Neutrophil (primary cell): ENCODE measurements around the gene ABHD15.

Source experiments
- H3K27ac ChIP-seq: fragments of 200-600 bp; sonication (generic); 2 replicates; pipeline ENCODE4 v1.5.1; 2016; ENCODE audit warnings: mild to moderate bottlenecking, moderate library complexity
- H3K27me3 ChIP-seq: fragments of 200-600 bp; sonication (generic); 2 replicates; pipeline ENCODE4 v1.6.0; 2016; ENCODE audit warnings: mild to moderate bottlenecking
- H3K36me3 ChIP-seq: fragments of 200-600 bp; sonication (generic); 2 replicates; pipeline ENCODE4 v1.5.1; 2017
- H3K4me1 ChIP-seq, 2 experiments: fragments of 200-600 bp in 1 of 2; sonication (generic) in 1 of 2; 1 replicate in 1 of 2; 2 replicates in 1 of 2; pipeline versions ENCODE4 v1.5.1 to v1.6.1; 2013 to 2016; ENCODE audit warnings: low read depth in 1 of 2, low read length in 1 of 2, mild to moderate bottlenecking in 1 of 2, moderate library complexity in 1 of 2; ENCODE audit not compliant: control insufficient read depth in 1 of 2, insufficient read depth in 1 of 2
- H3K4me3 ChIP-seq, 2 experiments: fragments of 200-600 bp in 1 of 2; sonication (generic) in 1 of 2; 1 replicate in 1 of 2; 2 replicates in 1 of 2; pipeline ENCODE4 v1.5.1; 2013 to 2016; ENCODE audit warnings: low read depth in 1 of 2, low read length in 1 of 2, mild to moderate bottlenecking in 1 of 2, moderate library complexity in 1 of 2
- H3K9me3 ChIP-seq: fragments of 200-600 bp; sonication (generic); 2 replicates; pipeline ENCODE4 v1.5.1; 2016
- TF ChIP-seq, protein P1 (sequence below): fragments of 200-600 bp; sonication (generic); IDR thresholded peaks from 2 replicates; pipeline ENCODE4 v1.5.1; 2016; ENCODE audit warnings: antibody characterized with exemption

The ABHD15 gene

DNA sequence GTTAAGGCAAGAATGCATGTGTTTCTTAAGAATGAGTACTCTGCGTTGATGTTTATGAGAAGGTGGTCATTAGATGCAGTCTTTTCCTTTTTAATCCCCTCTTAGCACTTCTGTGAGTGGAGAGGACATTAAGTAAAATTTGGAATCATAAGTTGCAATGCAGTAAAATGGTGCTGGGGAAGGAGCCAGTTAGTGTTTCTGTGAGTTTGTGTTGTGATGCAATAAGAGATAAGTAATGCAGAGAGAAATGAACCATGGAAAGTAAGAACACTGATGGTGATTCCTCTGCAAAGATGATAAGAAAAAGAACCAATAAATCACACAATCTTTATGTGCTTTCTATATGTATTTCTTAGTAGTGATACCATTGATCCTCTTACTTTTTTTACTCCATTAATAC is 20.0 kb downstream of the ABHD15 start:
- no peaks in the 10 kb centered on the region for H3K27me3 ChIP-seq
- no peaks in the 10 kb centered on the region for H3K4me1 ChIP-seq
- no peaks in the 10 kb centered on the region for H3K9me3 ChIP-seq
- TF ChIP-seq, protein P1, sequence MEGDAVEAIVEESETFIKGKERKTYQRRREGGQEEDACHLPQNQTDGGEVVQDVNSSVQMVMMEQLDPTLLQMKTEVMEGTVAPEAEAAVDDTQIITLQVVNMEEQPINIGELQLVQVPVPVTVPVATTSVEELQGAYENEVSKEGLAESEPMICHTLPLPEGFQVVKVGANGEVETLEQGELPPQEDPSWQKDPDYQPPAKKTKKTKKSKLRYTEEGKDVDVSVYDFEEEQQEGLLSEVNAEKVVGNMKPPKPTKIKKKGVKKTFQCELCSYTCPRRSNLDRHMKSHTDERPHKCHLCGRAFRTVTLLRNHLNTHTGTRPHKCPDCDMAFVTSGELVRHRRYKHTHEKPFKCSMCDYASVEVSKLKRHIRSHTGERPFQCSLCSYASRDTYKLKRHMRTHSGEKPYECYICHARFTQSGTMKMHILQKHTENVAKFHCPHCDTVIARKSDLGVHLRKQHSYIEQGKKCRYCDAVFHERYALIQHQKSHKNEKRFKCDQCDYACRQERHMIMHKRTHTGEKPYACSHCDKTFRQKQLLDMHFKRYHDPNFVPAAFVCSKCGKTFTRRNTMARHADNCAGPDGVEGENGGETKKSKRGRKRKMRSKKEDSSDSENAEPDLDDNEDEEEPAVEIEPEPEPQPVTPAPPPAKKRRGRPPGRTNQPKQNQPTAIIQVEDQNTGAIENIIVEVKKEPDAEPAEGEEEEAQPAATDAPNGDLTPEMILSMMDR, result no peak
- H3K27ac ChIP-seq, result no peak overlapping the region
- H3K36me3 ChIP-seq, result peaks cover 43% of the 10 kb centered on the region
- H3K4me3 ChIP-seq, result no peak overlapping the region

DNA sequence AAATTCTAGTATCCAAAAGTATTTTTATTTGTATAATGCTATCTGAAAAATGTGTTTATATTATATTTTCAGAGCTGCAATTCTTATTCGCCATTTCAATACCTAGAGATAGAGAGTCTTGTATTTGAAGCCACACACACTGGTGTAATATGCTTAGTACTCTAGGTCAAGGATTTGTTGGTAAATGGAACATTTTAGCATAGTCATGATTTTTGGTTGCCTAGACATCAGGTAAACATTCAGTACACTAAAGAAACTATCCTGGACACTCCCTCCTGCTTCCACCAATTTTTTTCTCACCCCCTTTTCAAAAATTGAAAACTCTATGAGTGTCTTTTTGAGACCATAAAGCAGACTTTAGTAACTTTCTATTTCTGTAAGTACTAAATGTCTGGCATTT is 20.8 kb downstream of the ABHD15 start:
- H3K36me3 ChIP-seq, result peaks cover 50% of the 10 kb centered on the region
- no peaks in the 10 kb centered on the region for H3K27me3 ChIP-seq
- no peaks in the 10 kb centered on the region for H3K9me3 ChIP-seq
- TF ChIP-seq, protein P1, result no peak
- H3K27ac ChIP-seq, result no peak overlapping the region
- H3K4me3 ChIP-seq, result no peak overlapping the region
- no peaks in the 10 kb centered on the region for H3K4me1 ChIP-seq

DNA sequence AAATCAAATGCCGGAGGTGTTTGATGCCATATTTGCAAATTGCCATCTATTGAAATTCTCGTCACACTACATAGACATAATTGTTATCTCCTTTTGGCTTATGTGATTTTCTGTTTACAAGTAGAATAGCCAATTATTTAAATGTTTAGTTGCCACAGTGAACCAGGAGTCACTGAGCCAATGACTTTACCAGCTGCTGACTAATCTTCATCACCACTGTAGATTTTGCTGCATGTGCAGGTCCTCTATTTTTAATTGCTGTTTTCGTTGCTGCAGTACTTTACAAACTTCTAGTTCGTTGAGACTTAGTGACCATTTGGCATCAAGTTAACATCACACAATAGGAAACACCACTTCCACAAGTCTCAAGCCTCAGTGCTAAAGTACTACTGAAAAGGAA is 22.8 kb downstream of the ABHD15 start:
- Histone ChIP-seq H3K27me3 (no peaks in the 10 kb centered on the region), H3K27ac (no peak overlapping the region), H3K4me1 (no peaks in the 10 kb centered on the region), H3K4me3 (no peak overlapping the region), H3K9me3 (no peaks in the 10 kb centered on the region), H3K36me3 (peaks cover 69% of the 10 kb centered on the region)
- TF ChIP-seq, protein P1, result no peak

DNA sequence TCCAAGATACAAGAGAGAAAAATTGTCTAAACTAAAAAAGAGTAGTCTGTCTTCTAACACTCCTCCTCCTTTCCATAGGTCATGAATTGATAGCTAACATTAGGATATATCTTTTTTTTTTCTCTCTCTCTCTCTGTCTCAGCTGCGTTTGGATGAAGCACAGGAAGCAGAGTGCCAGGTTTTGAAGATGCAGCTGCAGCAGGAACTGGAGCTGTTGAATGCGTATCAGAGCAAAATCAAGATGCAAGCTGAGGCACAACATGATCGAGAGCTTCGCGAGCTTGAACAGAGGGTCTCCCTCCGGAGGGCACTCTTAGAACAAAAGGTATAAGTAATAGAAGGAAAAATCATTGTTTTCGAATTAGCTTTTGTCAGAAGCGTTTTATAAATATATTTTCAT is 32.9 kb downstream of the ABHD15 start:
- Histone ChIP-seq H3K27me3 (no peaks in the 10 kb centered on the region), H3K9me3 (no peaks in the 10 kb centered on the region), H3K4me3 (no peak overlapping the region), H3K4me1 (no peaks in the 10 kb centered on the region), H3K27ac (no peak overlapping the region), H3K36me3 (peaks cover 90% of the 10 kb centered on the region)
- TF ChIP-seq, protein P1, result no peak

DNA sequence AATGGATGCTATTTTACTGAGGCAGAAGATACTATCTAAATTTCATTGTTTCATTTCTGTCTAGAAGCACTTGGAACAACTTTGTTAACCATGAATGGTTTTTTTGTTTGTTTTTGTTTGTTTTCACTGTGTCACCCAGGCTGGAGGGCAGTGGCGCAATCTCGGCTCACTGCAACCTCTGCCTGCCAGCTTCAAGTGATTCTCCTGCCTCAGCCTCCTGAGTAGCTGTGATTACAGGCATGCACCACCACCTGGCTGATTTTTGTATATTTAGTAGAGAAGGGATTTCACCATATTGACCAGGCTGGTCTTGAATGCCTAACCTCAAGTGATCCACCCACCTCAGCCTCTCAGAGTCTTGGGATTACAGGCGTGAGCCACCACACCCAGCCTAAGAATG is 40.5 kb downstream of the ABHD15 start:
- Histone ChIP-seq H3K9me3 (no peaks in the 10 kb centered on the region), H3K4me1 (no peaks in the 10 kb centered on the region), H3K27me3 (no peaks in the 10 kb centered on the region), H3K4me3 (no peak overlapping the region), H3K36me3 (peaks cover 93% of the 10 kb centered on the region), H3K27ac (no peak overlapping the region)
- TF ChIP-seq, protein P1, result no peak

DNA sequence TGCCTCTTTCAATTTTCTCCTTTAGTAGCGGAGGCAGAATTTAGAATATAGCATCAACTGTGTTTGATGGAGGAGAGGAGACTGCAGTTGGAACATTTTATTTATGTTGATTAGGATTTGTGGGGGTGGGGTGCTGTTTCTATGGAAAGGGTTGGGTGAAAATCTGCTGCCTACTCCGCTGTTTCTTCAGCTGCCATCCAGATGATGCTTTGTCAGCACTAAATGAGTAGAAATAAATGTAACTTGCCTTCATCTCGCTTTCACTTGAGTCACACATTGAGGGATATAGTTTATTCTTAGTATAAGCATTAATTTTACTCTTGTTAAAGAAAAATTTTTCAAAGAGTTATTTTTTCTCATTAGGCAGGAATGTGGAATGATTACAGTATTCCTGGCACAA is 42.1 kb downstream of the ABHD15 start:
- TF ChIP-seq, protein P1, result no peak
- no peaks in the 10 kb centered on the region for H3K9me3 ChIP-seq
- H3K27ac ChIP-seq, result no peak overlapping the region
- H3K4me3 ChIP-seq, result no peak overlapping the region
- H3K36me3 ChIP-seq, result peaks cover 97% of the 10 kb centered on the region
- no peaks in the 10 kb centered on the region for H3K27me3 ChIP-seq
- H3K4me1 ChIP-seq, result no peaks in the 10 kb centered on the region
